Stimulated activated effector memory CD8-positive, alpha-beta T cell treated with anti-CD3 and anti-CD28 coated beads, Interleukin-12 subunit alpha, Interleukin-12 subunit beta, amount 100 ng/mL, for 72 hours (primary cell): ENCODE data around the gene TEX10.
"Not testable (repeated sequence)": the region's sequence is repeated elsewhere in the genome, so short reads cannot be mapped to it uniquely, and the experiment has no call there.

Experiments
- ATAC-seq: fragments of 150-1000 bp; cut with Tn5 transposase; 2 replicates; pipeline ENCODE4 v1.10.0; 2021
- DNase-seq, 2 donors: peaks; one replicate each; pipeline ENCODE4 v3.0.0; 2021 to 2022; ENCODE audit warnings: low spot score in 2 of 2
- H3K27ac Mint-ChIP-seq: one replicate; pipeline ENCODE4 v1.8.0; 2022; ENCODE audit warnings: mild to moderate bottlenecking, mixed read lengths
- H3K36me3 Mint-ChIP-seq: one replicate; pipeline ENCODE4 v1.8.0; 2022; ENCODE audit warnings: mild to moderate bottlenecking, mixed read lengths
- H3K4me1 Mint-ChIP-seq: one replicate; pipeline ENCODE4 v1.8.0; 2022; ENCODE audit warnings: mixed read lengths
- H3K4me3 Mint-ChIP-seq: one replicate; pipeline ENCODE4 v1.8.0; 2022; ENCODE audit warnings: mild to moderate bottlenecking, mixed read lengths
- H3K9me3 Mint-ChIP-seq: one replicate; pipeline ENCODE4 v1.8.0; 2022; ENCODE audit warnings: mixed read lengths

The TEX10 gene

GRCh38 chr9:100359057-100359456 is 6.3 kb upstream of the TEX10 start:
- H3K4me3 Mint-ChIP-seq = no peak overlapping the region
- peaks cover 9% of the 10 kb centered on the region for H3K4me1 Mint-ChIP-seq
- no peak overlapping the region for H3K27ac Mint-ChIP-seq
- ATAC-seq (peak; percentile 62), DNase-seq (no peak)
- no peaks in the 10 kb centered on the region for H3K36me3 Mint-ChIP-seq
- H3K9me3 Mint-ChIP-seq = no peaks in the 10 kb centered on the region

- H3K4me3 Mint-ChIP-seq = no peak overlapping the region
- H3K4me1 Mint-ChIP-seq = peaks cover 21% of the 10 kb centered on the region
- no peaks in the 10 kb centered on the region for H3K9me3 Mint-ChIP-seq
- H3K36me3 Mint-ChIP-seq = peaks cover 7% of the 10 kb centered on the region
- no peak for ATAC-seq
- DNase-seq = no peak
- no peak overlapping the region for H3K27ac Mint-ChIP-seq
Measured at GRCh38 chr9:100357501-100357900, 4.8 kb upstream of the TEX10 start.

DNA sequence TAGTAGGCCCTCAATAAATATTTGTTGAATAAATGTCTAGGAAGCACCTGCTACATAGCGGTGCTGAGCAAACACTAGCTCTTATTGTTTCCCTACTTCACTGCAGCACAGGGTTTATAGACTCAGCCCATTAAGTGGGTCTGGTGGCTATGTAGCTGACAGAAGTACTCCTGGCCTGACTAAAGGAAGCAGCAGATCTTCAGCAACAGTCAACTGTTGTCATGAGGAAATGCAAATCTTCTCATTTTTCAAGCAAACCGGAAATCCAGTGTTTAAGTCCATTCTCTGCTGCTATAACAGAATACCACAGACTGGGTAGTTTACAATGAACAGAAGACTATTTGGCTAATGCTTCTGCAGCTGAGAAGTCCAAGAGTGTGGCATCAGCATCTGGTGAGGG is 2.8 kb upstream of the TEX10 start:
- Mint-ChIP-seq H3K36me3 (peaks cover 16% of the 10 kb centered on the region), H3K27ac (no peak overlapping the region), H3K9me3 (no peaks in the 10 kb centered on the region), H3K4me3 (no peak overlapping the region), H3K4me1 (peaks cover 37% of the 10 kb centered on the region)
- DNase-seq (no peak), ATAC-seq (no peak)

DNA sequence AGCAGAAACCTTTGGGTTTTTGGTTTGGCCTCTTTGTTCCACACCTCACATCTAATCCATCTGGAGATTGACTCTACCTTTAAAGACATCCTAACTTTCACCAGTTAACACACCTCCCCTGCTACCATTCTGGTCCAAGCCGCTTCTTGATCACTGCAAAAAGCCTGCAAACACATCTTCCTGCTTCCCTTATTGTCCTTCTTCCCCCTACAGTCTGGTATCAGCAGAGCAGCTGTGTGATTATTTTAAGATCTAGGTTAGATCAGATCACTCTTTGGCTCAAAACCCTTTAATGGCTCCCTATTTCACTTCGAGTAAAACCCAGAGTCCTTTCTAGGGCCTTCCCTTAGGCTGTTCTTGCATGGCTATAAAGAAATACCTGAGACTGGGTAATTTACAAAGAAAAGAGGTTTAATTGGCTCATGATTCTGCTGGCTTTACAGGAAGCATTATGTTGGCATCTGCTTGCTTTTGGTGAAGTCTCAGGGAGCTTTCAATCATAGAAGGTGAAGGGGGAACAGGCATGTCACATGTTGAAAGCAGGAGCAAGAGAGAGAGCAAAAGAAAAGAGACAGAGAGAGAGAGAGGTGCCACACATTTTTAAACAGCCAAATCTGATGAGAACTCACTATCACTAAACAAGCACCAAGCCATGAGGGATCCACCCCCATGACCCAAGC is 1.5 kb upstream of the TEX10 start:
- Mint-ChIP-seq H3K4me3 (peak overlapping the region; percentile 94), H3K4me1 (peaks cover 50% of the 10 kb centered on the region), H3K27ac (no peak overlapping the region), H3K9me3 (no peaks in the 10 kb centered on the region), H3K36me3 (peaks cover 17% of the 10 kb centered on the region)
- DNase-seq = no peak
- ATAC-seq = no peak

DNA sequence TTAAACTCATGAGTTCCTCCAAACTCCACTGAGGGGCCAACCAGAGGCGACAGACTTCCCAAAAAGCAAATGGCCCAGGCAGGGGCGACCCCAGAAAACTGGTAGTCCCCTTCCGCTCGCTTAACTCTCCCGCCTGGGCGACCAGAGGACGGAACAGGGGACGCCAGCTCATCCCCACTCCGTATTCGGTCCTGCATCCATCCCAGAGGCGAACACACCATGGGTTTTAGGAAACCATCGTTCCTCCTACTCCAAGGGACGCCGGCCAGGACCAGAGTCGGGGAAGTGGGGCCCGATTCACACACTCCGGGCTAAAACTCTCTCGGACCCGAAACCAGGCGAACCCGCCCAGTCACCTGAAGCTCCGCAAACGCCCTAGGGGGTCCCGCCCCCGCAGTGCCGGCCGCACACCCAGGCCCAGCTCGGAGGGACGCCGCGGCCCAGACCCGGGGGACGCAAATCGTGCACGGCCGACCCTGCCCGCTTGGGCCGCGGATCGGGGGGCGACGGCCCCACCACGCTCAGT is 478 bp downstream of the TEX10 start:
- Mint-ChIP-seq H3K4me1 (peaks cover 50% of the 10 kb centered on the region), H3K9me3 (no peaks in the 10 kb centered on the region), H3K27ac (peak overlapping the region; percentile 94), H3K4me3 (peak overlapping the region; percentile 94), H3K36me3 (peaks cover 33% of the 10 kb centered on the region)
- ATAC-seq (peak; percentile 65), DNase-seq (peak; percentile 25 to 67)

GRCh38 chr9:100351508-100351907 is 1.2 kb downstream of the TEX10 start:
- Mint-ChIP-seq H3K4me3 (peak overlapping the region; percentile 94), H3K9me3 (no peaks in the 10 kb centered on the region), H3K4me1 (peaks cover 50% of the 10 kb centered on the region), H3K36me3 (peaks cover 39% of the 10 kb centered on the region), H3K27ac (peak overlapping the region; percentile 94)
- DNase-seq (no peak), ATAC-seq (no peak)

GRCh38 chr9:100350188-100350587 is 2.6 kb downstream of the TEX10 start:
- Mint-ChIP-seq H3K4me3 (no peak overlapping the region), H3K27ac (no peak overlapping the region), H3K36me3 (peaks cover 53% of the 10 kb centered on the region), H3K4me1 (peaks cover 54% of the 10 kb centered on the region), H3K9me3 (no peaks in the 10 kb centered on the region)
- DNase-seq (no peak), ATAC-seq (no peak)

GRCh38 chr9:100346836-100347235 is 5.9 kb downstream of the TEX10 start:
- peaks cover 63% of the 10 kb centered on the region for H3K36me3 Mint-ChIP-seq
- H3K4me3 Mint-ChIP-seq = no peak overlapping the region
- DNase-seq (no peak), ATAC-seq (no peak)
- peaks cover 37% of the 10 kb centered on the region for H3K4me1 Mint-ChIP-seq
- no peaks in the 10 kb centered on the region for H3K9me3 Mint-ChIP-seq
- no peak overlapping the region for H3K27ac Mint-ChIP-seq

GRCh38 chr9:100341889-100342288 is 10.9 kb downstream of the TEX10 start:
- Mint-ChIP-seq H3K4me3 (no peak overlapping the region), H3K4me1 (peaks cover 21% of the 10 kb centered on the region), H3K27ac (peak overlapping the region; percentile 6), H3K9me3 (no peaks in the 10 kb centered on the region), H3K36me3 (peaks cover 79% of the 10 kb centered on the region)
- DNase-seq = no peak
- no peak for ATAC-seq

DNA sequence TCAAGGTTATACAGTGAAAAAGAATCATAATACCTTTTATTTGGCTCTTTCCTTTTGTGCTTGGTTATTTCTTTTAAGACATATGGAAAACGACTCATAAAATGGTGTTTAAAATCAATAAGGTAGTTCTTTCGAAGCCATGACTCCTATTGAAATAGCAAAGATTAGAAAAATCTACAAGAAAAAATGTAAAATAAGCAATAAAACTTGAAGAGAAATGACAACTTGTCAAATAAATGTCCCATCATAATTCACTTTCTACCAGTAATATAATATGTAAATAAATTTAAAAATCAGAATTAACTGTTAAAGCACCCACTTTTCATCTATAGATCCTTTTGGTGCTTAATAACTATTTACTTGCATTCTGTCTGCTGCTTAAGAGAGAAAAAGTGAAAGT is 12.5 kb downstream of the TEX10 start:
- peaks cover 62% of the 10 kb centered on the region for H3K36me3 Mint-ChIP-seq
- H3K4me3 Mint-ChIP-seq = no peak overlapping the region
- ATAC-seq = no peak

DNA sequence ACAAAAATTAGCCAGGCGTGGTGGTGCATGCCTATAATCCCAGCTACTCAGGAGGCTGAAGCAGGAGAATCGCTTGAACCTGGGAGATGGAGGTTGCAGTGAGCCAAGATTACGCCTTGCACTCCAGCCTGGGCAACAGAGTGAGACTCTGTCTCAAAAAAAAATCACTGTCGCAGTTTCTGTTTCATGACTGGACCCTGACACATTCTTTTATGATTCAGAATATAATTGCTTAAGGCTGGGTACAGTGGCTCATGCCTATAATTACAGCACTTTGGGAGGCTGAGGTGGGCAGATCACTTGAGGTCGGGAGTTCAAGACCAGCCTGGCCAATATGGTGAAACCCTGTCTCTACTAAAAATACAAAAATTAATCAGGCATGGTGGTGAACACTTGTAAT is 14.0 kb downstream of the TEX10 start:
- DNase-seq, ATAC-seq, H3K27ac Mint-ChIP-seq, H3K4me3 Mint-ChIP-seq, H3K9me3 Mint-ChIP-seq: not testable (repeated sequence)
- Mint-ChIP-seq H3K4me1 (peaks cover 14% of the 10 kb centered on the region), H3K36me3 (peaks cover 65% of the 10 kb centered on the region)

More for the DNA sequence above, 12.5 kb downstream of the TEX10 start:
- no peak overlapping the region for H3K27ac Mint-ChIP-seq
- no peak for DNase-seq
- H3K4me1 Mint-ChIP-seq = peaks cover 18% of the 10 kb centered on the region
- no peaks in the 10 kb centered on the region for H3K9me3 Mint-ChIP-seq

DNA sequence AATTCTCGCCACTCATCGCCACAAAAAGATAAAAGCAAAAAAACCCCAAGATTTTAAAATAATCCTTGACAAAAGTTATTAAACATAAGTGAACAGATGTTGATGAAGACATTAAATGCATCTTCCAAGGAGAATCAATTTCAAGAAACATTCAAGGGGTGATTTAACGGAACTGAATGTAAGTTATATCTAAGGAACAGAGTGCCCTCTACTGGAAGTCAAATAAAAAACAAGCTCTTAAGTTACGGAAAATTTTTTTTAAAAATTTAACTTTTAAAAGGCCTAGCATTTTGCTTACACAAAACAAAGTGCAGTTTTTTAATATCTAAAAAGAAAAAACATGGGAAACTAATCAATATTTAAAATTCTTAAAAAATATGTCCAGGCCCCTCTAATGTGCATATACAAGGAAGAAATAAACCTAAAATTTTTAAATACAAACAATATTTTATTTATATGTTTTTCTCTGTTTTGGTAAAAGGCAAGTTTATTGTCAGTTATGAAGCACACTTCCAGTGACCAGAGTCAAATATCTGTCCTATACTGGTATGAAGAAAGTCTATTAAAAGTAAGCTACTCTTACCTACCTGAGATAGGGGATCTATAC is 28.0 kb downstream of the TEX10 start:
- H3K36me3 Mint-ChIP-seq = peaks cover 88% of the 10 kb centered on the region
- no peak overlapping the region for H3K27ac Mint-ChIP-seq
- H3K9me3 Mint-ChIP-seq = no peaks in the 10 kb centered on the region
- H3K4me3 Mint-ChIP-seq = no peak overlapping the region
- DNase-seq = no peak
- H3K4me1 Mint-ChIP-seq = no peaks in the 10 kb centered on the region
- ATAC-seq = no peak

GRCh38 chr9:100322954-100323536 is 29.7 kb downstream of the TEX10 start:
- Mint-ChIP-seq H3K27ac (no peak overlapping the region), H3K36me3 (peaks cover 89% of the 10 kb centered on the region)

GRCh38 chr9:100317706-100318105 is 35.0 kb downstream of the TEX10 start:
- H3K4me3 Mint-ChIP-seq = no peak overlapping the region
- no peak for DNase-seq
- peaks cover 33% of the 10 kb centered on the region for H3K4me1 Mint-ChIP-seq
- peak; percentile 36 for ATAC-seq
- peaks cover 95% of the 10 kb centered on the region for H3K36me3 Mint-ChIP-seq
- no peak overlapping the region for H3K27ac Mint-ChIP-seq
- no peaks in the 10 kb centered on the region for H3K9me3 Mint-ChIP-seq

More at GRCh38 chr9:100322954-100323536, 29.7 kb downstream of the TEX10 start:
- DNase-seq = no peak
- Mint-ChIP-seq H3K9me3 (no peaks in the 10 kb centered on the region), H3K4me3 (no peak overlapping the region), H3K4me1 (peaks cover 3% of the 10 kb centered on the region)
- no peak for ATAC-seq

DNA sequence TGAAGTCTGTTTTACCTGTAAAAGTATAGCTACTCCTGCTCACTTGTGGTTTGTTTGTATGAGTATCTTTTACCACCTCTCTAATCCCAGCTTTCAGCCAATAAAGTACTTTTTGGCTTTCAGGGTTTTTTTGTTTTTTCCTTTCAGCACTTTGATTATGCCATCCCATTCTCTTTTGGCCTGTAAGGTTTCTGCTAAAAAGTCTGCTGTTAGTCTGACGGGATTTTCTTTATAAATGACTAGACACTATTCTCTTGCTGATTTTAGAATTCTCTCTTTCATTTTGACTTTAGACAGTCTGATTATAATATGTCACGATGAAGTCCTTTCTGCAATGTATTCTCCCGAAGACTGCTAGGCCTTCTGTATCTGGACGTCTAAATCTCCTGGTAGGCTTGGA is 37.2 kb downstream of the TEX10 start:
- no peak for ATAC-seq
- Mint-ChIP-seq H3K36me3 (peaks cover 99% of the 10 kb centered on the region), H3K4me1 (peaks cover 47% of the 10 kb centered on the region), H3K9me3 (no peaks in the 10 kb centered on the region), H3K4me3 (no peak overlapping the region), H3K27ac (no peak overlapping the region)
- no peak for DNase-seq

DNA sequence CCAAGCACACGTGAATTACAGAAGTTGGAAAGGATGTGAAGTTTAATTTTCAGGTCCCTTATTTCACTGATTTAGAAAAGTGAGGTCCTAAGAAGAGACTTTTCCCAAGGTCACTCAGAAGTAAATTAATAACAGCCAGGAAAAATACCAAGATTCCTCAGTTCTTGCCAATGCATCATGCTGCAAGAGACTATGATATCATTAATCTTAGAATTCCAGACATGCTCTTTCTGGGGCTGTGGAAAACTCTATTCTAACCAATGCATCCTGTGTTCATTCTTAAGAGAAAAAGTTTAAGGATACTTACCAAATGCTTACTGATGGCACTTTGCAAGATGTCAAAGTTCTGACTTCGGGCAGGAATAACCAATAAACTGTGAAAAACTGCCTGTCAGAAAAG is 42.8 kb downstream of the TEX10 start:
- H3K4me1 Mint-ChIP-seq = peaks cover 20% of the 10 kb centered on the region
- DNase-seq (no peak), ATAC-seq (no peak)
- no peak overlapping the region for H3K4me3 Mint-ChIP-seq
- no peaks in the 10 kb centered on the region for H3K9me3 Mint-ChIP-seq
- H3K36me3 Mint-ChIP-seq = peaks cover 94% of the 10 kb centered on the region
- H3K27ac Mint-ChIP-seq = peak overlapping the region; percentile 69
